Panc1 (cell line): ENCODE data around the gene KCNQ1. TPM values are rescaled to one million over a fixed set of nuclear protein-coding genes. Genes with fewer than 3 reads are reported as not detected.

Experiments
- ATAC-seq: fragments of 200-7000 bp; cut with Tn5 transposase; 2 replicates; pipeline ENCODE4 v1.9.1; 2020; ENCODE audit warnings: mild to moderate bottlenecking, moderate library complexity
- BruUV-seq: library from RNA; stranded (reverse); fragments of 400-500 nt; replicated peaks from 2 replicates; lab custom pipeline; 2021; lab: Mats Ljungman, UMichigan
- CTCF ChIA-PET: fragments of 300-600 bp; sonication (Branson Sonifier 250); formaldehyde crosslinking; loops from one replicate; lab custom pipeline; 2022; ENCODE audit warnings: antibody characterized with exemption; lab: Charles Lee
- POLR2A ChIA-PET: fragments of 300-600 bp; sonication (Branson Sonifier 250); formaldehyde crosslinking; loops from one replicate; lab custom pipeline; 2022; ENCODE audit warnings: antibody characterized with exemption; lab: Charles Lee
- DNase-seq: peaks from one replicate; pipeline ENCODE4 v3.0.0-alpha.2; 2010; ENCODE audit warnings: low read depth, low spot score
- H3K27ac ChIP-seq: 2 replicates; pipeline ENCODE4 v1.5.1; 2011; ENCODE audit warnings: mild to moderate bottlenecking, low read length, inconsistent platforms
- H3K27me3 ChIP-seq: fragments of 200-500 bp; sonication (Bioruptor generic); 2 replicates; pipeline ENCODE4 v1.6.0; 2014; ENCODE audit warnings: low read length, inconsistent platforms; ENCODE audit not compliant: control insufficient read depth, insufficient read depth
- H3K36me3 ChIP-seq: fragments of 200-500 bp; sonication (Bioruptor generic); 2 replicates; pipeline ENCODE4 v1.5.1; 2014; ENCODE audit warnings: inconsistent platforms, mild to moderate bottlenecking, low read length, moderate library complexity; ENCODE audit not compliant: control insufficient read depth, insufficient read depth
- H3K4me1 ChIP-seq: 2 replicates; pipeline ENCODE4 v1.5.1; 2011; ENCODE audit warnings: inconsistent platforms, mild to moderate bottlenecking, low read length, moderate library complexity; ENCODE audit not compliant: control insufficient read depth, insufficient read depth
- H3K4me3 ChIP-seq, 2 experiments: 2 replicates each; pipeline ENCODE4 v1.5.1; 2011 to 2012; ENCODE audit warnings: low read depth in 2 of 2, low read length in 2 of 2, mild to moderate bottlenecking in 2 of 2, inconsistent platforms in 1 of 2, moderate library complexity in 1 of 2
- H3K9me3 ChIP-seq: fragments of 200-500 bp; sonication (Bioruptor generic); 2 replicates; pipeline ENCODE4 v1.5.1; 2014; ENCODE audit warnings: low read depth, mild to moderate bottlenecking, inconsistent platforms, low read length, moderate library complexity; ENCODE audit not compliant: control insufficient read depth, insufficient read depth
- POLR2AphosphoS5 ChIP-seq: IDR thresholded peaks from 2 replicates; pipeline ENCODE4 v1.6.1; 2012; ENCODE audit warnings: mild to moderate bottlenecking, low read depth, low read length, moderate library complexity
- SIN3A ChIP-seq: IDR thresholded peaks from 2 replicates; pipeline ENCODE4 v1.6.1; 2012; ENCODE audit warnings: low read depth, mild to moderate bottlenecking, low read length, moderate library complexity, borderline replicate concordance; ENCODE audit not compliant: insufficient read depth
- TCF7L2 ChIP-seq: IDR thresholded peaks from 2 replicates; pipeline ENCODE4 v1.6.1; 2011; ENCODE audit warnings: mild to moderate bottlenecking, low read depth, low read length, inconsistent platforms
- in situ Hi-C: cut with HindIII; loops from 2 replicates; pipeline ENCODE4 v1.10.0; 2016; ENCODE audit warnings: low sequenced_read_pairs, low pct_unique_long_range_greater_than_20kb
- intact Hi-C: fragments of 100-400 bp; cut with micrococcal nuclease; formaldehyde crosslinking; loops from one replicate; pipeline ENCODE4 v1.10.0; 2022; ENCODE audit not compliant: unreplicated experiment
- total RNA-seq: library from RNA; stranded (reverse); gene quantifications from one replicate; pipeline ENCODE4 v1.2.1, GENCODE V29; 2021; ENCODE audit not compliant: unreplicated experiment
- TF ChIP-seq, protein P1 (sequence below): fragments of 450-650 bp; IDR thresholded peaks from 2 replicates; pipeline ENCODE4 v1.5.1; 2017; ENCODE audit warnings: mild to moderate bottlenecking
- TF ChIP-seq, protein P2 (sequence below), 2 experiments: IDR thresholded peaks; 2 replicates each; pipeline ENCODE4 v1.6.1; 2011 to 2012; ENCODE audit warnings: low read depth in 2 of 2, control low read depth in 1 of 2, low read length in 1 of 2, mild to moderate bottlenecking in 1 of 2, moderate library complexity in 1 of 2; ENCODE audit not compliant: insufficient read depth in 1 of 2

Gene KCNQ1
- total RNA-seq, 1 experiment from 2014 or later: 1.0 TPM

DNA sequence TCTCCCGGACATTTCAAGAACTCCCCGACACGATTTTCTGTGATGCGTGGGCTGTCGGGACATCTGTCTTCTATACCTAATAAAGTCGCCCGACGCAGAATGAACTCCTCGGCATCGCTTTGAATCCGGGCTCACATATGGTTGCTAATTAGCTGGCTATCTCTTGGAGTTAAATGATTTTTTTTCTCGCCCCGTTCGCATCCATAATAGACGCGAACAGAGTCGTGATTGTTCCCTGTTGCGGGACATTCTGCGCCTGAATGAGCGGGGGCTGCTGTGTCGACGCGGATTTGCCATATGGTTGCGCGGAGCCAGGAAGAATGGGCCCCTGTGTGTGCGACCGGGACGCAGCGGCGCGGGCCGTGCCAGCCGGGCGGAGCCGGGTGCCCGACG is 424.3 kb downstream of the KCNQ1 start:
- Histone ChIP-seq H3K4me1 (0 out of 2 replicates have a peak, but pooled peaks cover 4% of the 10 kb centered on the region), H3K36me3 (no peaks in the 10 kb centered on the region), H3K27me3 (no peaks in the 10 kb centered on the region), H3K4me3 (no peak overlapping the region), H3K27ac (no peak overlapping the region), H3K9me3 (no peaks in the 10 kb centered on the region)
- BruUV-seq: no TSS peak
- intact Hi-C loops (no loop called here), in situ Hi-C loops (no loop called here)
- TF ChIP-seq, protein P1, sequence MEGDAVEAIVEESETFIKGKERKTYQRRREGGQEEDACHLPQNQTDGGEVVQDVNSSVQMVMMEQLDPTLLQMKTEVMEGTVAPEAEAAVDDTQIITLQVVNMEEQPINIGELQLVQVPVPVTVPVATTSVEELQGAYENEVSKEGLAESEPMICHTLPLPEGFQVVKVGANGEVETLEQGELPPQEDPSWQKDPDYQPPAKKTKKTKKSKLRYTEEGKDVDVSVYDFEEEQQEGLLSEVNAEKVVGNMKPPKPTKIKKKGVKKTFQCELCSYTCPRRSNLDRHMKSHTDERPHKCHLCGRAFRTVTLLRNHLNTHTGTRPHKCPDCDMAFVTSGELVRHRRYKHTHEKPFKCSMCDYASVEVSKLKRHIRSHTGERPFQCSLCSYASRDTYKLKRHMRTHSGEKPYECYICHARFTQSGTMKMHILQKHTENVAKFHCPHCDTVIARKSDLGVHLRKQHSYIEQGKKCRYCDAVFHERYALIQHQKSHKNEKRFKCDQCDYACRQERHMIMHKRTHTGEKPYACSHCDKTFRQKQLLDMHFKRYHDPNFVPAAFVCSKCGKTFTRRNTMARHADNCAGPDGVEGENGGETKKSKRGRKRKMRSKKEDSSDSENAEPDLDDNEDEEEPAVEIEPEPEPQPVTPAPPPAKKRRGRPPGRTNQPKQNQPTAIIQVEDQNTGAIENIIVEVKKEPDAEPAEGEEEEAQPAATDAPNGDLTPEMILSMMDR: no peak
- TF ChIP-seq POLR2AphosphoS5 (no peak), SIN3A (no peak), TCF7L2 (no peak)
- TF ChIP-seq, protein P2, sequence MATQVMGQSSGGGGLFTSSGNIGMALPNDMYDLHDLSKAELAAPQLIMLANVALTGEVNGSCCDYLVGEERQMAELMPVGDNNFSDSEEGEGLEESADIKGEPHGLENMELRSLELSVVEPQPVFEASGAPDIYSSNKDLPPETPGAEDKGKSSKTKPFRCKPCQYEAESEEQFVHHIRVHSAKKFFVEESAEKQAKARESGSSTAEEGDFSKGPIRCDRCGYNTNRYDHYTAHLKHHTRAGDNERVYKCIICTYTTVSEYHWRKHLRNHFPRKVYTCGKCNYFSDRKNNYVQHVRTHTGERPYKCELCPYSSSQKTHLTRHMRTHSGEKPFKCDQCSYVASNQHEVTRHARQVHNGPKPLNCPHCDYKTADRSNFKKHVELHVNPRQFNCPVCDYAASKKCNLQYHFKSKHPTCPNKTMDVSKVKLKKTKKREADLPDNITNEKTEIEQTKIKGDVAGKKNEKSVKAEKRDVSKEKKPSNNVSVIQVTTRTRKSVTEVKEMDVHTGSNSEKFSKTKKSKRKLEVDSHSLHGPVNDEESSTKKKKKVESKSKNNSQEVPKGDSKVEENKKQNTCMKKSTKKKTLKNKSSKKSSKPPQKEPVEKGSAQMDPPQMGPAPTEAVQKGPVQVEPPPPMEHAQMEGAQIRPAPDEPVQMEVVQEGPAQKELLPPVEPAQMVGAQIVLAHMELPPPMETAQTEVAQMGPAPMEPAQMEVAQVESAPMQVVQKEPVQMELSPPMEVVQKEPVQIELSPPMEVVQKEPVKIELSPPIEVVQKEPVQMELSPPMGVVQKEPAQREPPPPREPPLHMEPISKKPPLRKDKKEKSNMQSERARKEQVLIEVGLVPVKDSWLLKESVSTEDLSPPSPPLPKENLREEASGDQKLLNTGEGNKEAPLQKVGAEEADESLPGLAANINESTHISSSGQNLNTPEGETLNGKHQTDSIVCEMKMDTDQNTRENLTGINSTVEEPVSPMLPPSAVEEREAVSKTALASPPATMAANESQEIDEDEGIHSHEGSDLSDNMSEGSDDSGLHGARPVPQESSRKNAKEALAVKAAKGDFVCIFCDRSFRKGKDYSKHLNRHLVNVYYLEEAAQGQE (IDR thresholded peaks at IDR 0.05; ENCODE audit: insufficient read depth in 1 of 2, low read depth in 2 of 2, low read length in 1 of 2): no peak
- DNase-seq: no peak
- ChIA-PET CTCF (no interaction called here), POLR2A (no interaction called here)
- no peak for ATAC-seq

DNA sequence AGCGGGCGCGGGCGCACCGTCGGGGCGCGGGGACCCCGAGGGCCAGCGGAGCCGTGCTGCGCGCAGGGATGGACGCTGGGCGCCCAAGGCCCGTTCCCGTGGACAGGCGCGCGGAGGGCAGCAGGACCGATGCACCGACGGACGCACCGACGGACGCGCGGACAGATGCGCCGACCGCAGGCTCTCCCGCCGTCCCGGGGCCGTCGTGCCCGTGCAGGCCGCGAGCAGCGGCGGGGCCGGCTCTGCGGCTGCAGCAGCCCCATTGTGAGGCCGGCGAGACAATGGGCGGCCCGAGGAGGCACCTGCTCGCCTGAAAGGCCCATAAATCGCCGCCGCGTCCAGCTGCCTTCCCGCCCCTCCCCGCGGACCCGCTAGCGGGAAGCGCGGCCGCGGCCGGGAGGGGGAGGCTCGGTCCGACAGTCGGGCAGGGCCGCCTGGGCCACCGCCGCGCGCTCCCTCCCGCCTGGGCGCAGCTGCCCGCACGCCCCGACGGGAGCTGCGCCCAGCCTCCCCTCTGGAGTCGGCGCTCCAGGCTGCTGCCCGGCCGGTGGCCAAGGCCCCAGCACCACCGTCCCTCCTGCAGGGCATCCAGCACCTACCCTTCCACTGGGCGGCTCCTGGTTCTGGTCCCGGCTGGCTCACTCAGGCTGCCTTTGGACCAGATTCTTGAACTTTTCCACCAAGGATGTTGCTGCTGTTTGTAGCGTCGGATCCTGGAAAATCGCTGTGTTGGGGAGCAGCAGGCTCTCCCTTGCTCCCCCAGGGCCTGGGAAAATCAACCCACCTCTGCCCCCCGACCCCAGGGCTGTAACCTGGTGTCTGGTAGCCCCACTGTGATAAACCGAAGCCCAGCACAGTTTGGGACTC is 425.0 kb downstream of the KCNQ1 start:
- intact Hi-C loops (no loop called here), in situ Hi-C loops (no loop called here)
- H3K4me3 ChIP-seq: no peak overlapping the region
- no peaks in the 10 kb centered on the region for H3K9me3 ChIP-seq
- DNase-seq (no peak), ATAC-seq (no peak)
- ChIA-PET POLR2A (no interaction called here), CTCF (no interaction called here)
- no peaks in the 10 kb centered on the region for H3K36me3 ChIP-seq
- no peaks in the 10 kb centered on the region for H3K4me1 ChIP-seq
- H3K27me3 ChIP-seq: no peaks in the 10 kb centered on the region
- no peak overlapping the region for H3K27ac ChIP-seq
- TF ChIP-seq, protein P1: no peak
- no peak for TF ChIP-seq POLR2AphosphoS5
- TF ChIP-seq, protein P2 (IDR thresholded peaks at IDR 0.05; ENCODE audit: insufficient read depth in 1 of 2, low read depth in 2 of 2, low read length in 1 of 2): no peak
- TF ChIP-seq SIN3A: no peak
- no peak for TF ChIP-seq TCF7L2
- BruUV-seq: no TSS peak
